Astrocyte (in vitro differentiated cells and primary cell): ENCODE measurements around the gene CCND1. TPM values are rescaled to one million over a fixed set of nuclear protein-coding genes. Genes with fewer than 3 reads are reported as not detected.
A peak's percentile ranks its signal among the peaks of the same experiment; 100 is the strongest.

Experiments used
- DNase-seq: peaks from one replicate; pipeline ENCODE4 v3.0.0-alpha.2; 2010; ENCODE audit warnings: low read depth
- FAIRE-seq: peaks from 2 replicates; lab custom pipeline; 2011; peaks lifted over from hg19 to GRCh38; lab: Jason Lieb, UNC
- H2AFZ ChIP-seq: 2 replicates; pipeline ENCODE4 v1.6.0; 2012; ENCODE audit warnings: low read depth, low read length, inconsistent platforms
- H3K27ac ChIP-seq: 2 replicates; pipeline ENCODE4 v1.5.1; 2011; ENCODE audit warnings: low read depth, low read length, inconsistent platforms
- H3K27me3 ChIP-seq: 2 replicates; pipeline ENCODE4 v1.6.0; 2011; ENCODE audit warnings: low read length, inconsistent platforms; ENCODE audit not compliant: insufficient read depth
- H3K36me3 ChIP-seq: 2 replicates; pipeline ENCODE4 v1.5.1; 2011; ENCODE audit warnings: low read length, inconsistent platforms; ENCODE audit not compliant: insufficient read depth
- H3K4me1 ChIP-seq: 2 replicates; pipeline ENCODE4 v1.5.1; 2011; ENCODE audit warnings: low read length, inconsistent platforms; ENCODE audit not compliant: insufficient read depth
- H3K4me2 ChIP-seq: 2 replicates; pipeline ENCODE4 v1.6.0; 2012; ENCODE audit warnings: low read length, inconsistent platforms
- H3K4me3 ChIP-seq: 2 replicates; pipeline ENCODE4 v1.5.1; 2011; ENCODE audit warnings: low read depth, mild to moderate bottlenecking, low read length, inconsistent platforms; ENCODE audit not compliant: insufficient read depth
- H3K79me2 ChIP-seq: 2 replicates; pipeline ENCODE4 v1.6.0; 2012; ENCODE audit warnings: mild to moderate bottlenecking, low read length, inconsistent platforms; ENCODE audit not compliant: insufficient read depth
- H3K9ac ChIP-seq: 2 replicates; pipeline ENCODE4 v1.6.0; 2012; ENCODE audit warnings: mild to moderate bottlenecking, low read length, inconsistent platforms
- H3K9me3 ChIP-seq: 2 replicates; pipeline ENCODE4 v1.5.1; 2012; ENCODE audit warnings: low read depth, mild to moderate bottlenecking, low read length, inconsistent platforms; ENCODE audit not compliant: insufficient read depth
- H4K20me1 ChIP-seq: 2 replicates; pipeline ENCODE4 v1.6.0; 2012; ENCODE audit warnings: low read length, inconsistent platforms; ENCODE audit not compliant: insufficient read depth
- H3K27ac Mint-ChIP-seq: one replicate; pipeline ENCODE4 v1.8.0; 2021; ENCODE audit warnings: mild to moderate bottlenecking, mixed read lengths; ENCODE audit not compliant: unreplicated experiment
- H3K27me3 Mint-ChIP-seq: one replicate; pipeline ENCODE4 v1.8.0; 2021; ENCODE audit warnings: low read depth, mixed read lengths; ENCODE audit not compliant: unreplicated experiment
- H3K36me3 Mint-ChIP-seq: one replicate; pipeline ENCODE4 v1.8.0; 2021; ENCODE audit warnings: low read depth, mixed read lengths; ENCODE audit not compliant: unreplicated experiment
- H3K4me1 Mint-ChIP-seq: one replicate; pipeline ENCODE4 v1.8.0; 2021; ENCODE audit warnings: low read depth, mixed read lengths; ENCODE audit not compliant: unreplicated experiment
- H3K4me3 Mint-ChIP-seq: one replicate; pipeline ENCODE4 v1.8.0; 2021; ENCODE audit warnings: mild to moderate bottlenecking, moderate library complexity, mixed read lengths; ENCODE audit not compliant: unreplicated experiment
- H3K9me3 Mint-ChIP-seq: one replicate; pipeline ENCODE4 v1.8.0; 2021; ENCODE audit warnings: mild to moderate bottlenecking, mixed read lengths; ENCODE audit not compliant: unreplicated experiment
- CTCF ChIP-seq: IDR thresholded peaks from 2 replicates; pipeline ENCODE4 v1.5.1; 2011; ENCODE audit warnings: low read depth, mild to moderate bottlenecking, inconsistent platforms, low read length, moderate library complexity; ENCODE audit not compliant: insufficient read depth
- EZH2 ChIP-seq: IDR thresholded peaks from 2 replicates; pipeline ENCODE4 v1.6.1; 2012; ENCODE audit warnings: mild to moderate bottlenecking, low read length, inconsistent platforms; ENCODE audit not compliant: insufficient read depth
- total RNA-seq: library from RNA; stranded (reverse); gene quantifications from 2 replicates; pipeline ENCODE4 v1.2.1, GENCODE V29; 2021

The CCND1 gene
- total RNA-seq, 1 donor from 2014 or later: 482 TPM

GRCh38 chr11:69702239-69702691, 61.3 kb downstream of the CCND1 start:
- Histone ChIP-seq H3K9ac (no peak overlapping the region), H2AFZ (no peak overlapping the region), H3K36me3 (no peaks in the 10 kb centered on the region), H4K20me1 (no peaks in the 10 kb centered on the region), H3K4me2 (peak overlapping the region; percentile 29), H3K27ac (no peak overlapping the region), H3K79me2 (no peaks in the 10 kb centered on the region), H3K27me3 (peaks cover 51% of the 10 kb centered on the region), H3K4me1 (peaks cover 4% of the 10 kb centered on the region), H3K4me3 (no peak overlapping the region), H3K9me3 (no peaks in the 10 kb centered on the region)
- Mint-ChIP-seq H3K36me3 (no peaks in the 10 kb centered on the region), H3K4me3 (no peak overlapping the region), H3K27me3 (peaks cover 54% of the 10 kb centered on the region), H3K27ac (no peak overlapping the region), H3K9me3 (no peaks in the 10 kb centered on the region), H3K4me1 (peaks cover 7% of the 10 kb centered on the region)
- no peak for DNase-seq
- no peak for FAIRE-seq
- TF ChIP-seq CTCF: no peak
- TF ChIP-seq EZH2: no peak

GRCh38 chr11:69702769-69703452, 62.0 kb downstream of the CCND1 start:
- no peak for DNase-seq
- Mint-ChIP-seq H3K4me1 (peaks cover 7% of the 10 kb centered on the region), H3K27me3 (peaks cover 53% of the 10 kb centered on the region), H3K36me3 (no peaks in the 10 kb centered on the region), H3K27ac (no peak overlapping the region), H3K4me3 (no peak overlapping the region), H3K9me3 (no peaks in the 10 kb centered on the region)
- no peak overlapping the region for H3K27ac ChIP-seq
- H3K36me3 ChIP-seq: no peaks in the 10 kb centered on the region
- no peak overlapping the region for H3K4me3 ChIP-seq
- H2AFZ ChIP-seq: no peak overlapping the region
- FAIRE-seq: no peak
- H3K9me3 ChIP-seq: no peaks in the 10 kb centered on the region
- no peaks in the 10 kb centered on the region for H3K79me2 ChIP-seq
- peaks cover 4% of the 10 kb centered on the region for H3K4me1 ChIP-seq
- peaks cover 53% of the 10 kb centered on the region for H3K27me3 ChIP-seq
- H4K20me1 ChIP-seq: no peaks in the 10 kb centered on the region
- no peak overlapping the region for H3K4me2 ChIP-seq
- TF ChIP-seq EZH2: peak; percentile 94
- TF ChIP-seq CTCF: no peak
- no peak overlapping the region for H3K9ac ChIP-seq

- no peaks in the 10 kb centered on the region for H3K36me3 ChIP-seq
- H4K20me1 ChIP-seq: no peaks in the 10 kb centered on the region
- H3K27ac Mint-ChIP-seq: no peak overlapping the region
- no peak overlapping the region for H3K4me3 ChIP-seq
- no peaks in the 10 kb centered on the region for H3K36me3 Mint-ChIP-seq
- peaks cover 4% of the 10 kb centered on the region for H3K4me1 ChIP-seq
- H3K9ac ChIP-seq: no peak overlapping the region
- FAIRE-seq (no peak), DNase-seq (no peak)
- no peak overlapping the region for H3K27ac ChIP-seq
- H3K79me2 ChIP-seq: no peaks in the 10 kb centered on the region
- peaks cover 53% of the 10 kb centered on the region for H3K27me3 ChIP-seq
- no peaks in the 10 kb centered on the region for H3K9me3 Mint-ChIP-seq
- no peaks in the 10 kb centered on the region for H3K9me3 ChIP-seq
- H3K4me1 Mint-ChIP-seq: peaks cover 7% of the 10 kb centered on the region
- no peak overlapping the region for H3K4me2 ChIP-seq
- TF ChIP-seq CTCF: no peak
- TF ChIP-seq EZH2: no peak
- no peak overlapping the region for H2AFZ ChIP-seq
- H3K4me3 Mint-ChIP-seq: no peak overlapping the region
- peaks cover 49% of the 10 kb centered on the region for H3K27me3 Mint-ChIP-seq
Measured at GRCh38 chr11:69703453-69703767, 62.5 kb downstream of the CCND1 start.
